Measurements from ENCODE around the gene SMTN.

The SMTN gene

GRCh38 chr22:31048570-31048969 is 32.5 kb upstream of the SMTN start:
- no peaks in the 10 kb centered on the region for H3K4me1 ChIP-seq
- no peak for TF ChIP-seq CTCF (IDR thresholded peaks at IDR 0.05)
- no peak overlapping the region for H3K27ac ChIP-seq
- no peak overlapping the region for H3K4me3 ChIP-seq (ENCODE audit: low read depth, low read length)
- H3K9ac ChIP-seq = no peak overlapping the region
- H3K9me3 ChIP-seq (ENCODE audit: control insufficient read depth, low read length) = no peaks in the 10 kb centered on the region
- H3K36me3 ChIP-seq (ENCODE audit: control insufficient read depth, insufficient read depth, low read length) = no peaks in the 10 kb centered on the region
- H3K4me2 ChIP-seq (ENCODE audit: low read length) = no peak overlapping the region
- no peaks in the 10 kb centered on the region for H3K27me3 ChIP-seq (ENCODE audit: control insufficient read depth, insufficient read depth, low read length)
- H3K79me2 ChIP-seq = no peaks in the 10 kb centered on the region
- H2AFZ ChIP-seq = no peak overlapping the region

- Histone ChIP-seq H3K79me2 (no peaks in the 10 kb centered on the region), H2AFZ (no peak overlapping the region), H3K4me3 (ENCODE audit: low read depth, low read length) (no peak overlapping the region), H3K27ac (no peak overlapping the region), H3K27me3 (ENCODE audit: control insufficient read depth, insufficient read depth, low read length) (no peaks in the 10 kb centered on the region), H3K4me1 (no peaks in the 10 kb centered on the region), H3K9me3 (ENCODE audit: control insufficient read depth, low read length) (no peaks in the 10 kb centered on the region), H3K9ac (no peak overlapping the region), H3K4me2 (ENCODE audit: low read length) (no peak overlapping the region), H3K36me3 (ENCODE audit: control insufficient read depth, insufficient read depth, low read length) (no peaks in the 10 kb centered on the region)
- no peak for TF ChIP-seq CTCF (IDR thresholded peaks at IDR 0.05)
These were observed 31.2 kb upstream of the SMTN start for GRCh38 chr22:31049815-31050420.

- Histone ChIP-seq H3K27me3 (ENCODE audit: control insufficient read depth, insufficient read depth, low read length) (no peaks in the 10 kb centered on the region), H3K36me3 (ENCODE audit: control insufficient read depth, insufficient read depth, low read length) (no peaks in the 10 kb centered on the region), H3K9me3 (ENCODE audit: control insufficient read depth, low read length) (no peaks in the 10 kb centered on the region), H3K9ac (no peak overlapping the region), H3K27ac (peak overlapping the region; percentile 20), H3K4me3 (ENCODE audit: low read depth, low read length) (no peak overlapping the region), H3K4me1 (no peaks in the 10 kb centered on the region), H3K4me2 (ENCODE audit: low read length) (no peak overlapping the region), H3K79me2 (no peaks in the 10 kb centered on the region), H2AFZ (no peak overlapping the region)
- no peak for TF ChIP-seq CTCF (IDR thresholded peaks at IDR 0.05)
These were observed 25.9 kb upstream of the SMTN start for GRCh38 chr22:31055117-31055634.

GRCh38 chr22:31055635-31056159 is 25.4 kb upstream of the SMTN start:
- H3K4me2 ChIP-seq (ENCODE audit: low read length) = no peak overlapping the region
- H3K4me3 ChIP-seq (ENCODE audit: low read depth, low read length) = no peak overlapping the region
- H3K9ac ChIP-seq = no peak overlapping the region
- no peak overlapping the region for H2AFZ ChIP-seq
- H3K36me3 ChIP-seq (ENCODE audit: control insufficient read depth, insufficient read depth, low read length) = no peaks in the 10 kb centered on the region
- H3K27me3 ChIP-seq (ENCODE audit: control insufficient read depth, insufficient read depth, low read length) = no peaks in the 10 kb centered on the region
- no peaks in the 10 kb centered on the region for H3K9me3 ChIP-seq (ENCODE audit: control insufficient read depth, low read length)
- H3K27ac ChIP-seq = no peak overlapping the region
- TF ChIP-seq CTCF (IDR thresholded peaks at IDR 0.05) = no peak
- no peaks in the 10 kb centered on the region for H3K4me1 ChIP-seq
- H3K79me2 ChIP-seq = no peaks in the 10 kb centered on the region
